Adrenal gland (tissue), 12 donors: ENCODE measurements around the gene CXCL5. TPM values are rescaled to one million over a fixed set of nuclear protein-coding genes. Genes with fewer than 3 reads are reported as not detected.

ENCODE experiments used
- DNase-seq, 7 donors: peaks; one replicate each; pipeline ENCODE4 v3.0.0-alpha.2; 2019 to 2020
- H3K27ac ChIP-seq, 5 donors: fragments of 200-600 bp; sonication (generic) in 4 of 5; 1 replicate in 3 of 5; 2 replicates in 2 of 5; pipeline versions ENCODE4 v1.5.1 to v1.8.0; 2016 to 2020; ENCODE audit warnings: mild to moderate bottlenecking in 1 of 5
- H3K27me3 ChIP-seq: fragments of 200-600 bp; 2 replicates; pipeline ENCODE4 v1.8.0; 2021
- H3K36me3 ChIP-seq, 2 donors: fragments of 200-600 bp; replicated peaks in 1 of 2; 1 replicate in 1 of 2; 2 replicates in 1 of 2; pipeline versions ENCODE4 v1.5.1 to v1.8.0; 2018 to 2022
- H3K4me1 ChIP-seq, 2 donors: fragments of 200-600 bp; replicated peaks in 1 of 2; 1 replicate in 1 of 2; 2 replicates in 1 of 2; pipeline versions ENCODE4 v1.5.1 to v1.8.0; 2018 to 2021
- H3K4me3 ChIP-seq, 4 donors: fragments of 200-600 bp; sonication (generic) in 3 of 4; one replicate each; pipeline ENCODE4 v1.5.1; 2016 to 2018
- H3K9me3 ChIP-seq, 3 donors: fragments of 200-600 bp; sonication (generic) in 1 of 3; replicated peaks in 1 of 3; 1 replicate in 2 of 3; 2 replicates in 1 of 3; pipeline versions ENCODE4 v1.5.1 to v1.8.0; 2016 to 2021
- CTCF ChIP-seq, 6 experiments: fragments of 450-650 bp in 4 of 6; fragments of 200-600 bp in 2 of 6; sonication (generic) in 1 of 6; IDR thresholded peaks; 1 replicate in 5 of 6; 2 replicates in 1 of 6; pipeline versions ENCODE4 v1.5.1 to v1.8.0; 2016 to 2021; ENCODE audit warnings: antibody characterized with exemption in 6 of 6, mild to moderate bottlenecking in 2 of 6, moderate library complexity in 1 of 6
- POLR2A ChIP-seq, 2 donors: fragments of 450-650 bp; IDR thresholded peaks; one replicate each; pipeline ENCODE4 v1.6.1; 2017; ENCODE audit warnings: antibody characterized with exemption in 2 of 2, mild to moderate bottlenecking in 2 of 2, moderate library complexity in 1 of 2
- WGBS, 4 donors: extraction: QIAGEN DNeasy Blood & Tissue Kit in 2 of 4; methylation state at CpG; one replicate each; pipeline versions ENCODE4 v1.1.5 to v1.1.7; 2013 to 2017; 5-methylcytosine and 5-hydroxymethylcytosine counted together
- intact Hi-C, 2 donors: fragments of 100-400 bp; cut with DNase I; formaldehyde crosslinking; loops; one replicate each; pipeline versions ENCODE4 v1.14.1 to v1.15.0; 2022 to 2023
- polyA plus RNA-seq, 3 donors: library from polyadenylated mRNA; stranded (reverse); fragments of 200-250 nt in 2 of 3; fragments of 350-450 nt in 1 of 3; fragmentation: Illumina TruSeq in 1 of 3; extraction: RNeasy Lipid Tissue Mini Kit (QIAGEN cat#74804) in 1 of 3; gene quantifications; one replicate each; pipeline ENCODE4 v1.2.3, GENCODE V29; 2013 to 2014
- total RNA-seq, 9 donors: library from RNA; depleted of rRNA in 4 of 9; stranded (reverse); fragments of >200 nt in 4 of 9; fragments of 120-200 nt in 1 of 9; fragmentation: NEBNext Ultra II Directional in 1 of 9; extraction: Animal tissue kit (Norgen Biotek cat#: 25700) in 1 of 9; gene quantifications; one replicate each; pipeline versions ENCODE4 v1.1.0 to v1.2.4, GENCODE V29; 2013 to 2023
- donor health status: healthy with polysubstance abuse.
- donor health status: Bipolar disorder and iron deficiency.
- donor health status: DM: yes; HTN: yes; CAD: no.
- donor health status: DM: no; HTN: no; CAD: no.
- donor health status: DM: no; HTN: no; CAD: no.
- donor health status: DM: yes; HTN: yes; CAD: no.

CXCL5 gene
- total and polyA plus RNA-seq, 12 donors: 0.03 to 0.41 (median 0.09) TPM; not detected in 9

- peak; percentile 37 to 74 (median 59) for DNase-seq
- WGBS, 4 donors: 0 to 1% (median 1%) methylated on average over 18 to 60 of the region's 64 CpGs
- Histone ChIP-seq H3K4me1 (peaks cover 0 to 9% of the 10 kb centered on the region in 2 donors), H3K4me3 (peak within 1 kb of the TSS; percentile 47 to 67 (median 54)), H3K27ac (peak within 1 kb of the TSS in 3 of 5 donors; percentile 15 to 59 (median 38)), H3K36me3 (no peaks in the 10 kb centered on the region), H3K27me3 (no peaks in the 10 kb centered on the region), H3K9me3 (no peaks in the 10 kb centered on the region)
- TF ChIP-seq POLR2A (IDR thresholded peaks at IDR 0.05) (no peak), CTCF (IDR thresholded peaks at IDR 0.05) (peak in 3 of 6 experiments; percentile 31 to 51 (median 43))
- intact Hi-C loops: no loop called here
Observed at GRCh38 chr4:74038425-74039314, 40.2 kb upstream of the CXCL5 start, which contains the start of gene CXCL3. CXCL3 (minus strand) TSS chr4:74038689; CDS start chr4:74038611, 78 bp downstream.

GRCh38 chr4:74038086-74038424, 39.6 kb upstream of the CXCL5 start:
- H3K4me3 ChIP-seq: peak overlapping the region in 2 of 4 donors; percentile 52 to 67
- TF ChIP-seq CTCF (IDR thresholded peaks at IDR 0.05): no peak
- TF ChIP-seq POLR2A (IDR thresholded peaks at IDR 0.05): no peak
- H3K36me3 ChIP-seq: no peaks in the 10 kb centered on the region
- H3K27ac ChIP-seq: no peak overlapping the region
- DNase-seq: peak in 2 of 7 donors; percentile 8 to 15
- no peaks in the 10 kb centered on the region for H3K27me3 ChIP-seq
- intact Hi-C loops: no loop called here
- no peaks in the 10 kb centered on the region for H3K9me3 ChIP-seq
- peaks cover 0 to 9% of the 10 kb centered on the region in 2 donors for H3K4me1 ChIP-seq
- 5 to 10% (median 6%) methylated on average over 12 to 17 of the region's 17 CpGs for WGBS, 4 donors

- Histone ChIP-seq H3K36me3 (no peaks in the 10 kb centered on the region), H3K4me1 (peaks cover 0 to 9% of the 10 kb centered on the region in 2 donors), H3K4me3 (peak overlapping the region in 1 of 4 donors; percentile 67), H3K9me3 (no peaks in the 10 kb centered on the region), H3K27me3 (no peaks in the 10 kb centered on the region), H3K27ac (no peak overlapping the region)
- TF ChIP-seq CTCF (IDR thresholded peaks at IDR 0.05) (no peak), POLR2A (IDR thresholded peaks at IDR 0.05) (no peak)
- DNase-seq: no peak
- intact Hi-C loops: no loop called here
- 50 to 67% (median 58%) methylated on average over 4 of the region's 4 CpGs for WGBS, 4 donors
Observed at GRCh38 chr4:74037076-74037955, 38.8 kb upstream of the CXCL5 start.

GRCh38 chr4:74033739-74034138, 35.3 kb upstream of the CXCL5 start:
- Histone ChIP-seq H3K27ac (no peak overlapping the region), H3K9me3 (no peaks in the 10 kb centered on the region), H3K4me1 (peaks cover 0 to 9% of the 10 kb centered on the region in 2 donors), H3K4me3 (no peak overlapping the region), H3K36me3 (no peaks in the 10 kb centered on the region), H3K27me3 (peaks cover 3% of the 10 kb centered on the region)
- TF ChIP-seq CTCF (IDR thresholded peaks at IDR 0.05): no peak
- TF ChIP-seq POLR2A (IDR thresholded peaks at IDR 0.05): no peak
- intact Hi-C loops: no loop called here
- no peak for DNase-seq
